K562 (cell line): ENCODE measurements around the gene TMCC2. TPM values are rescaled to one million over a fixed set of nuclear protein-coding genes. Genes with fewer than 3 reads are reported as not detected.

Experiments used
- AFF4 ChIP-seq: sonication (generic); formaldehyde crosslinking; IDR thresholded peaks from 2 replicates; pipeline ENCODE4 v1.8.0; 2023; ENCODE audit warnings: mild to moderate bottlenecking, missing genetic modification reagents
- EHMT2 ChIP-seq: fragments of 450-650 bp; IDR thresholded peaks from 2 replicates; pipeline ENCODE4 v1.6.1; 2018; ENCODE audit warnings: antibody characterized with exemption
- FOS ChIP-seq: IDR thresholded peaks from 3 replicates; pipeline ENCODE4 v1.6.1; 2011; ENCODE audit not compliant: insufficient read length; ENCODE audit errors: extremely low read depth
- MGA ChIP-seq: fragments of 450-650 bp; IDR thresholded peaks from 2 replicates; pipeline ENCODE4 v1.6.1; 2016; ENCODE audit warnings: mild to moderate bottlenecking, moderate library complexity
- USF1 ChIP-seq: sonication (generic); formaldehyde crosslinking; IDR thresholded peaks from 2 replicates; pipeline ENCODE4 v1.9.0; 2022; ENCODE audit warnings: mild to moderate bottlenecking, missing genetic modification reagents
- USF2 ChIP-seq: sonication (generic); formaldehyde crosslinking; IDR thresholded peaks from 2 replicates; pipeline ENCODE4 v1.5.0; 2020; ENCODE audit warnings: missing genetic modification reagents
- ZBTB9 ChIP-seq: fragments of 450-650 bp; formaldehyde crosslinking; IDR thresholded peaks from 2 replicates; pipeline ENCODE4 v1.4.0; 2020; ENCODE audit warnings: mild to moderate bottlenecking, moderate library complexity
- polyA plus RNA-seq, 8 experiments: library from polyadenylated mRNA; depleted of rRNA in 4 of 8; stranded (reverse) in 5 of 8; unstranded in 3 of 8; fragments of >200 nt; fragmentation: Nextera tagmentation in 2 of 8; fragmentation: Illumina TruSeq in 1 of 8; extraction: Ambion mirVana in 2 of 8; extraction: Trizol in 1 of 8; gene quantifications; 2 replicates each; pipeline versions ENCODE4 v1.2.1 to v1.2.3, GENCODE V29; 2011 to 2014; ENCODE audit warnings: inconsistent platforms in 1 of 8, missing spikeins in 1 of 8
- total RNA-seq, 7 experiments: library from RNA; depleted of rRNA in 6 of 7; stranded (reverse); fragments of >200 nt in 6 of 7; fragmentation: Illumina TruSeq in 2 of 7; extraction: Trizol in 2 of 7; gene quantifications; 2 replicates each; pipeline versions ENCODE4 v1.2.1 to v1.2.3, GENCODE V29; 2011 to 2021; ENCODE audit warnings: low replicate concordance in 1 of 7

The TMCC2 gene
- total and polyA plus RNA-seq, 9 of the 15 experiments (the other 6 are each of a cell fraction or from before 2014, with no cell fraction given): 0.06 to 1.8 (median 0.98) TPM

- TF ChIP-seq FOS (peak; percentile 71), USF2 (CRISPR knock-in tag) (peak; percentile 91), ZBTB9 (no peak), MGA (peak; percentile 99), USF1 (CRISPR knock-in tag) (peak; percentile 88), EHMT2 (no peak), AFF4 (CRISPR knock-in tag) (0 out of 2 replicates have a peak, but pooled peaks have one; percentile 50)
Observed at GRCh38 chr1:205321162-205321958, 93.6 kb downstream of the TMCC2 start, which contains the start of gene NUAK2 (continued).
